GM23248 (cell line): Measurements from ENCODE around the gene CHST12.

Experiments
- EZH2 ChIP-seq: fragments of 200-600 bp; sonication (generic); IDR thresholded peaks from 2 replicates; pipeline ENCODE4 v1.6.1; 2018; ENCODE audit warnings: antibody characterized with exemption, mild to moderate bottlenecking; ENCODE audit not compliant: insufficient read depth, poor library complexity, severe bottlenecking
- EZH2phosphoT487 ChIP-seq: fragments of 200-600 bp; sonication (generic); IDR thresholded peaks from 2 replicates; pipeline ENCODE4 v1.6.1; 2018; ENCODE audit warnings: antibody characterized with exemption, moderate library complexity, mild to moderate bottlenecking, low read depth; ENCODE audit not compliant: insufficient read depth

DNA sequence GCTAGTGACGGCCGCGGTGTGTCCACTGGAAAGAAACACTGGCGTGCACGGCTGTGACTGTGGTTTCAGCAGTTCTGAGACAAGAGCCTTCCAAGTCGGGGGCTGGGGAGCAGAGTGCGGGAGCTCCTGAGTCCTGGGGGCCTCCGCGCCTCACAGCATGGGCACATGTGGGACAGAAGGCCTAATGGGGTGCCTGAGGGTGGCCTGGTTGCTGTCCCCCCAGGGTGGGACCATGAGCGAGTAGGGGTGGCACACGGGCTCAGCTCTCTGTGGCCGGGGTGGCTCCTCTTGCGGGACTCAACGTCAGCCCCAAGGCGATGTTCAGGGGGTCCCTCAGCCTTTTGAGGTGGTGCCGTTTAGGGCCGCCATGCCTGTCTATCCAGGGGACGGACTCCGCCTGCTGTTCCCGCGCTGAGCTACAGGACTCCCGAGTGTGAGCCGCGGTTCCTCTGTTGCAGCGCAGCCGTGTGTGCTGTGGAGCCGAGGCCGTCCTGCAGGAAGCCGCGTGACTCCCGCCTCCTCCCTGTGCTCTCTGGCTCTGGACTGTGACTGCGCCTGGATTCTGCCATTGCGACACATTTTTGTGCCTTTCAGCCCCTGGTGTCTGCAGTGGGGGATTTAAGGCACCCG lies 23.5 kb upstream of the CHST12 start:
- TF ChIP-seq EZH2phosphoT487 (no peak), EZH2 (no peak)
